NCI-H748 treated with DMSO at 0.1 percent for 48 hours (cell line): ENCODE measurements around the gene ABCD4.
"Not testable (repeated sequence)": the region's sequence is repeated elsewhere in the genome, so short reads cannot be mapped to it uniquely, and the experiment has no call there.

Experiments used
- DNase-seq: peaks from one replicate; lab custom pipeline; 2025; lab: John Stamatoyannopoulos, UW

Gene ABCD4

GRCh38 chr14:74302634-74303569 lies at the start of gene ABCD4:
TSS of gene ABCD4 (minus strand) at chr14:74302934. CDS start at chr14:74302912, 22 bp downstream.
- peak; percentile 90 for DNase-seq

GRCh38 chr14:74350928-74351323 lies 48.2 kb upstream of the ABCD4 start:
- DNase-seq = no peak

- DNase-seq = no peak
Observed at GRCh38 chr14:74350211-74350927, 47.6 kb upstream of the ABCD4 start.

GRCh38 chr14:74349757-74350156 lies 47.0 kb upstream of the ABCD4 start:
- no peak for DNase-seq

GRCh38 chr14:74348735-74349463 lies 46.2 kb upstream of the ABCD4 start:
- no peak for DNase-seq

GRCh38 chr14:74348241-74348734 lies 45.6 kb upstream of the ABCD4 start, which contains the start of gene VRTN:
TSS of gene VRTN (plus strand) at chr14:74348471. CDS start at chr14:74356784, 8,313 bp downstream.
- no peak for DNase-seq

GRCh38 chr14:74347795-74348100 lies 45.0 kb upstream of the ABCD4 start:
- no peak for DNase-seq

- DNase-seq = no peak
Observed at GRCh38 chr14:74347097-74347794, 44.5 kb upstream of the ABCD4 start.

GRCh38 chr14:74346341-74346740 lies 43.6 kb upstream of the ABCD4 start:
- no peak for DNase-seq

- no peak for DNase-seq
Observed at GRCh38 chr14:74333909-74334308, 31.2 kb upstream of the ABCD4 start.

GRCh38 chr14:74329950-74330552 lies 27.3 kb upstream of the ABCD4 start:
- DNase-seq = not testable (repeated sequence)

GRCh38 chr14:74326369-74327152 lies 23.8 kb upstream of the ABCD4 start:
- DNase-seq = peak; percentile 29

GRCh38 chr14:74325446-74325845 lies 22.7 kb upstream of the ABCD4 start:
- no peak for DNase-seq

GRCh38 chr14:74324931-74325361 lies 22.2 kb upstream of the ABCD4 start:
- peak; percentile 7 for DNase-seq

GRCh38 chr14:74314576-74314975 lies 11.8 kb upstream of the ABCD4 start:
- no peak for DNase-seq

GRCh38 chr14:74313601-74314000 lies 10.9 kb upstream of the ABCD4 start:
- DNase-seq = no peak

- no peak for DNase-seq
Observed at GRCh38 chr14:74312161-74312560, 9.4 kb upstream of the ABCD4 start.

- no peak for DNase-seq
Observed at GRCh38 chr14:74309125-74310022, 6.6 kb upstream of the ABCD4 start.

GRCh38 chr14:74308695-74309094 lies 6.0 kb upstream of the ABCD4 start:
- DNase-seq = no peak
